Right atrium auricular region (tissue), 2 donors: Measurements from ENCODE around the gene ANKS1B. TPM values are rescaled to one million over a fixed set of nuclear protein-coding genes. Genes with fewer than 3 reads are reported as not detected.

Source experiments
- DNase-seq: peaks from one replicate; pipeline ENCODE4 v3.0.0-alpha.2; 2019; ENCODE audit warnings: low spot score
- H3K27ac ChIP-seq, 2 donors: fragments of 200-600 bp; sonication (generic); 1 replicate in 1 of 2; 2 replicates in 1 of 2; pipeline ENCODE4 v1.5.1; 2016 to 2019
- H3K27me3 ChIP-seq, 2 donors: fragments of 200-600 bp; sonication (generic); one replicate each; pipeline versions ENCODE4 v1.5.1 to v1.6.0; 2017 to 2019
- H3K36me3 ChIP-seq: fragments of 200-600 bp; sonication (generic); one replicate; pipeline ENCODE4 v1.5.1; 2016
- H3K4me1 ChIP-seq, 2 donors: fragments of 200-600 bp; sonication (generic); one replicate each; pipeline versions ENCODE4 v1.5.1 to v1.6.0; 2017 to 2019
- H3K4me3 ChIP-seq, 2 donors: fragments of 200-600 bp; sonication (generic); 1 replicate in 1 of 2; 2 replicates in 1 of 2; pipeline ENCODE4 v1.5.1; 2017 to 2019; ENCODE audit warnings: mild to moderate bottlenecking in 1 of 2, moderate library complexity in 1 of 2
- H3K9me3 ChIP-seq, 2 donors: fragments of 200-600 bp; sonication (generic); one replicate each; pipeline ENCODE4 v1.5.1; 2019
- total RNA-seq, 2 donors: library from RNA; depleted of rRNA; stranded (reverse); fragments of >200 nt; gene quantifications; one replicate each; pipeline ENCODE4 v1.1.0, GENCODE V29; 2016
- TF ChIP-seq, protein P1 (sequence below), 2 donors: fragments of 200-600 bp; sonication (generic); IDR thresholded peaks; one replicate each; pipeline ENCODE4 v1.5.1; 2019; ENCODE audit warnings: antibody characterized with exemption in 2 of 2

Gene ANKS1B
- total RNA-seq, 2 donors from 2014 or later: 2.4 to 3.1 TPM

DNA sequence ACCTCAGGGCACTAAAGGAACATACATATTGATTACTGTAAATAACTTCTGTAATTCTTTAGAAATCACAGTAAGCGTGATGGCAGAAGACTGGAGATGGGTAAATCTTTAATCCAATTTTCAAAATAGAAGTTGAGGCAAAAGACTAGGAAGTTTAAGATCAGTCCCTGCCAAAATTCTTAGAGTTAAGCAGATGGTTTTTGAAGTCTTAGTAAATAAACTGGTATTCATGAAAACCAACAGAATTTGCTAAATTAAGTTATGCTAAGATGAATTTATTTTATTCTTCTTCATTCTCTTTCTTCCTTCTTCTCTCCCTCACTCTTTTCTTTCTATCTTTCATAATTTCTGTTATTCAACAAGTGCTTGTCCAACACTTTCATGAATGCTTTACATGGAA lies 435.5 kb downstream of the ANKS1B start:
- Histone ChIP-seq H3K4me3 (no peak overlapping the region), H3K4me1 (no peaks in the 10 kb centered on the region), H3K36me3 (no peaks in the 10 kb centered on the region), H3K27me3 (no peaks in the 10 kb centered on the region), H3K9me3 (no peaks in the 10 kb centered on the region), H3K27ac (no peak overlapping the region)
- DNase-seq: no peak
- TF ChIP-seq, protein P1, sequence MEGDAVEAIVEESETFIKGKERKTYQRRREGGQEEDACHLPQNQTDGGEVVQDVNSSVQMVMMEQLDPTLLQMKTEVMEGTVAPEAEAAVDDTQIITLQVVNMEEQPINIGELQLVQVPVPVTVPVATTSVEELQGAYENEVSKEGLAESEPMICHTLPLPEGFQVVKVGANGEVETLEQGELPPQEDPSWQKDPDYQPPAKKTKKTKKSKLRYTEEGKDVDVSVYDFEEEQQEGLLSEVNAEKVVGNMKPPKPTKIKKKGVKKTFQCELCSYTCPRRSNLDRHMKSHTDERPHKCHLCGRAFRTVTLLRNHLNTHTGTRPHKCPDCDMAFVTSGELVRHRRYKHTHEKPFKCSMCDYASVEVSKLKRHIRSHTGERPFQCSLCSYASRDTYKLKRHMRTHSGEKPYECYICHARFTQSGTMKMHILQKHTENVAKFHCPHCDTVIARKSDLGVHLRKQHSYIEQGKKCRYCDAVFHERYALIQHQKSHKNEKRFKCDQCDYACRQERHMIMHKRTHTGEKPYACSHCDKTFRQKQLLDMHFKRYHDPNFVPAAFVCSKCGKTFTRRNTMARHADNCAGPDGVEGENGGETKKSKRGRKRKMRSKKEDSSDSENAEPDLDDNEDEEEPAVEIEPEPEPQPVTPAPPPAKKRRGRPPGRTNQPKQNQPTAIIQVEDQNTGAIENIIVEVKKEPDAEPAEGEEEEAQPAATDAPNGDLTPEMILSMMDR (IDR thresholded peaks at IDR 0.05): no peak

DNA sequence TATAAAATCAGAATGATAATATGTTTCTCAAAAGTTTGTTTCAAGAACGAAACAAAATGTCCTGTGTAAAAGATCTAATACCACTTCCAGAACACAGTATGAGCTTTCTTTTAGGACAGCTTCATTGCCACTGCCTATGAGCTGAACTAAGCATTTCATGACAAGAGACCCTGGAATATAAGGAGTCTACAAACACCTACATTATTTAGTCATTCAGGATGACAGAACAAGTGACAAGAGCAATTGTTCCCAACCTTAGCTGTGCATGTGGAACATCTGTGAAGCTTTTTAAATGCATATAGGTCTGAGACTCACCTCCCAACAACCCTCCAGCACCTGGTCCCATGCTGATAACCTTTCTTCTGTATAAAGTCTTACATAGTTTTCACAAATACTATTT lies 440.3 kb downstream of the ANKS1B start:
- H3K4me1 ChIP-seq: no peaks in the 10 kb centered on the region
- DNase-seq: no peak
- no peak overlapping the region for H3K27ac ChIP-seq
- H3K4me3 ChIP-seq: no peak overlapping the region
- no peaks in the 10 kb centered on the region for H3K27me3 ChIP-seq
- peaks cover 0 to 12% of the 10 kb centered on the region in 2 donors for H3K9me3 ChIP-seq
- TF ChIP-seq, protein P1 (IDR thresholded peaks at IDR 0.05): no peak
- no peaks in the 10 kb centered on the region for H3K36me3 ChIP-seq

DNA sequence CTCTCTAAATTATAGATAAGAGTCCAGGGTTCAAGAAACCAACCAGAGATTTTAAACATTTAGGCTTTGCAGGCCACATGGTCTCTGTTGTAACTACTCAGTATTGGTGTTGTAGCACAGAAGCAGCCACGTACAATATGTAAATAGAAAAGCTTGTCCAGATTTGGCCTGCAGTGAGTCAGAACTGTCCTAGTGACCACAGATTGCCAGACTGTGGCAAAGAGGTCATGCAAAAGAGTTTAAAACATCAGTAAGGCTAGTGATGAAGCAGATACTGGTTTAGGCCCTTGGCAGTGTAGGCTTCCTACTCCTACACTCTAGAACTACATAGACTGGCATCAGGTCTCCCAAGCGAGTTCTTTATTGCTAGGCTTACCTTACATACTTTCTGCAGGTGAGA lies 454.8 kb downstream of the ANKS1B start:
- Histone ChIP-seq H3K27me3 (no peaks in the 10 kb centered on the region), H3K4me1 (no peaks in the 10 kb centered on the region), H3K4me3 (no peak overlapping the region), H3K27ac (no peak overlapping the region), H3K36me3 (no peaks in the 10 kb centered on the region), H3K9me3 (no peaks in the 10 kb centered on the region)
- no peak for DNase-seq
- TF ChIP-seq, protein P1 (IDR thresholded peaks at IDR 0.05): no peak

GRCh38 chr12:99528478-99528877 lies 456.3 kb downstream of the ANKS1B start:
- Histone ChIP-seq H3K4me1 (no peaks in the 10 kb centered on the region), H3K4me3 (no peak overlapping the region), H3K36me3 (no peaks in the 10 kb centered on the region), H3K27ac (no peak overlapping the region), H3K27me3 (no peaks in the 10 kb centered on the region), H3K9me3 (no peaks in the 10 kb centered on the region)
- TF ChIP-seq, protein P1 (IDR thresholded peaks at IDR 0.05): no peak
- no peak for DNase-seq

GRCh38 chr12:99523853-99524252 lies 460.9 kb downstream of the ANKS1B start:
- Histone ChIP-seq H3K27me3 (no peaks in the 10 kb centered on the region), H3K4me3 (no peak overlapping the region), H3K36me3 (no peaks in the 10 kb centered on the region), H3K4me1 (no peaks in the 10 kb centered on the region), H3K27ac (no peak overlapping the region), H3K9me3 (no peaks in the 10 kb centered on the region)
- TF ChIP-seq, protein P1 (IDR thresholded peaks at IDR 0.05): no peak
- no peak for DNase-seq

DNA sequence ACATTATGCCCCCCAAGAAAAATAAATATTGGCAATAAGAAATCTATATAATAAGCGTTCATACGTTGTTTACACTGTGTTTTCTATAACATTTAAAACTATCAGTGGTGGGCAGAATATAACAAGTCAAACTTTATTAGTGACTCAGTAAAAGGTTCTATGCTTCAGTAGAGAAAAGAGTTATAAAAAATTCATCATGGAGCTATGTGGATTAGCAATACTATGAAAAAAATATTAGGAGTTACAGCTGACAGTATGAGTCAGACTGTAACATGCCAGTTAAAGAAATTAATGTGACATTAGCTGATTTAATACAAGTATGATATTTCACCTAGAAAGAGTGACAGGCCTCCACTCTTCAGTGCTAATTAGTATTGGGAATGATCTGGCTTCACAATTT lies 462.3 kb downstream of the ANKS1B start:
- no peak overlapping the region for H3K4me3 ChIP-seq
- H3K36me3 ChIP-seq: no peaks in the 10 kb centered on the region
- no peak overlapping the region for H3K27ac ChIP-seq
- no peaks in the 10 kb centered on the region for H3K4me1 ChIP-seq
- peaks cover 0 to 3% of the 10 kb centered on the region in 2 donors for H3K9me3 ChIP-seq
- TF ChIP-seq, protein P1 (IDR thresholded peaks at IDR 0.05): no peak
- no peak for DNase-seq
- H3K27me3 ChIP-seq: no peaks in the 10 kb centered on the region
